Measurements from ENCODE around the gene PAK1. TPM values are rescaled to one million over a fixed set of nuclear protein-coding genes. Genes with fewer than 3 reads are reported as not detected.

PAK1 gene
- total and polyA plus RNA-seq, 2 of the 8 experiments (the other 6 are each of a cell fraction or from before 2014, with no cell fraction given): 87.7 to 151 TPM

- WGBS, 2 experiments (ENCODE audit: extremely low coverage in 1 of 2, insufficient coverage in 1 of 2, insufficient read length in 1 of 2, insufficient replicate concordance in 2 of 2, low coverage in 1 of 2, low lambda C conversion rate in 2 of 2, missing lambda C conversion rate in 1 of 2): 91% methylated on average over 10 of the region's 15 CpGs; no CpG with 5 or more reads in 1 of the 2 experiments
- Histone ChIP-seq H3K56ac (replicated peaks; ENCODE audit: insufficient read length, low read depth, low read length) (no peak within 1 kb of the TSS), H4K20me1 (replicated peaks in 1 of 2; ENCODE audit: control insufficient read depth in 1 of 2, insufficient read depth in 2 of 2, low read length in 2 of 2) (no peaks in the 10 kb centered on the region), H4K91ac (replicated peaks; ENCODE audit: insufficient read length, low read length) (no peak within 1 kb of the TSS), H2BK5ac (ENCODE audit: low read depth, low read length) (no peak within 1 kb of the TSS), H3K23me2 (ENCODE audit: low read depth, low read length) (no peaks in the 10 kb centered on the region), H3K79me1 (ENCODE audit: low read depth, low read length) (no peaks in the 10 kb centered on the region), H3K9me3 (ENCODE audit: insufficient read depth in 2 of 2, low read depth in 1 of 2, low read length in 1 of 2) (no peaks in the 10 kb centered on the region), H3K9ac (replicated peaks in 1 of 4; ENCODE audit: extremely low read depth in 1 of 4, low read depth in 3 of 4, low read length in 3 of 4) (no peak within 1 kb of the TSS), H2AK5ac (ENCODE audit: low read depth, low read length) (no peak within 1 kb of the TSS), H2BK120ac (replicated peaks; ENCODE audit: low read depth, low read length) (no peak within 1 kb of the TSS), H3K36me3 (ENCODE audit: control insufficient read depth in 2 of 4, insufficient read depth in 4 of 4, low read length in 3 of 4) (no peaks in the 10 kb centered on the region), H3K4me3 (ENCODE audit: extremely low read depth in 1 of 4, insufficient read depth in 2 of 4, low read depth in 3 of 4, low read length in 4 of 4) (no peak within 1 kb of the TSS), H3K18ac (ENCODE audit: extremely low read depth, low read length) (no peak within 1 kb of the TSS), H3K4me1 (replicated peaks in 1 of 4; ENCODE audit: control insufficient read depth in 3 of 4, insufficient read depth in 4 of 4, low read length in 3 of 4) (no peaks in the 10 kb centered on the region), H4K8ac (ENCODE audit: extremely low read depth, insufficient read depth, low read length) (no peak within 1 kb of the TSS), H2AFZ (ENCODE audit: low read length) (no peak within 1 kb of the TSS), H2BK20ac (ENCODE audit: low read length) (no peak within 1 kb of the TSS), H3K79me2 (ENCODE audit: control insufficient read depth in 1 of 2, insufficient read depth in 2 of 2, low read length in 2 of 2) (no peaks in the 10 kb centered on the region), H2BK15ac (ENCODE audit: low read length) (no peak within 1 kb of the TSS), H3K4me2 (ENCODE audit: insufficient read depth in 1 of 2, low read depth in 2 of 2, low read length in 2 of 2) (no peak within 1 kb of the TSS), H3K27me3 (replicated peaks in 1 of 4; ENCODE audit: control insufficient read depth in 3 of 4, extremely low read depth in 1 of 4, insufficient read depth in 3 of 4, low read length in 3 of 4) (no peaks in the 10 kb centered on the region), H3K23ac (ENCODE audit: insufficient read length) (no peak within 1 kb of the TSS), H4K5ac (ENCODE audit: insufficient read length, low read depth, low read length) (no peak within 1 kb of the TSS), H3K4ac (replicated peaks; ENCODE audit: insufficient read length, low read depth, low read length) (no peak within 1 kb of the TSS), H3K14ac (ENCODE audit: insufficient read length) (no peak within 1 kb of the TSS), H3K27ac (ENCODE audit: low read depth, low read length) (no peak within 1 kb of the TSS), H2BK12ac (ENCODE audit: low read depth, low read length) (no peak within 1 kb of the TSS)
- DNase-seq (ENCODE audit: low read depth in 1 of 2, low spot score in 2 of 2) (no peak), FAIRE-seq (no peak)
- CTCF ChIA-PET (ENCODE audit: partially characterized antibody): no interaction called here
- POLR2A ChIA-PET (ENCODE audit: partially characterized antibody): no interaction called here
- no peak for TF ChIP-seq FOSL1 (IDR thresholded peaks at IDR 0.05; ENCODE audit: insufficient read depth, low read depth, low read length)
- no peak for TF ChIP-seq SIN3A (conservative IDR thresholded peaks at IDR 0.05 in 1 of 2, IDR thresholded peaks at IDR 0.05 in 1 of 2; ENCODE audit: low read depth in 1 of 2, low read length in 2 of 2)
These were observed 172.4 kb downstream of the PAK1 start, which contains the start of gene GDPD4 for GRCh38 chr11:77301510-77301909. Gene GDPD4 (minus strand): TSS chr11:77301686. CDS start chr11:77285137, 16,549 bp downstream.
